GM18505 (cell line): Measurements from ENCODE around the gene MRTFB.
"Not testable (repeated sequence)": the region's sequence is repeated elsewhere in the genome, so short reads cannot be mapped to it uniquely, and the experiment has no call there.

Experiments used
- ATAC-seq: cut with Tn5 transposase; IDR thresholded peaks from one replicate; pipeline ENCODE4 v1.9.1; 2021; ENCODE audit not compliant: unreplicated experiment
- POLR2A ChIP-seq: IDR thresholded peaks from 4 replicates; pipeline ENCODE4 v1.6.1; 2011; ENCODE audit warnings: borderline replicate concordance; ENCODE audit not compliant: insufficient read depth, insufficient read length; ENCODE audit errors: extremely low read depth

The MRTFB gene

DNA sequence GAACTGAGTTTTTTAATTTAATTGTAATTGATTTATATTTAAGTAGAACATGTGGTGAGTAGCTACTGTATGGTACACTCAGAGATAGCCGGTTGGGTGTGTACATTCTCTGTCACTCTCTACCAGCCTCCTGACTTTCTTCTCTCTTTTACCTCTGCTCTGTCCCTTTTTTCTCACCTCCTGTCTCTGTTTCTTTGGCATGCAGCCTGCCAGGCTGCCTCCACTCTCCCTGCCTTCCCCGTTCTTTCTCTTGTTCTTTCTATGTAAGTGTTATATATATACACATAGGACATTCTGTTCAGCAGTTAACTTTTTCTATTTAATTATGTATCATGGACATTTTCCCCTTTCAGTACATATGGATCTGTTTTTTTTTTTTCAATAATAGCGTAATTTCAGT, 50.8 kb downstream of the MRTFB start:
- no peak for ATAC-seq
- TF ChIP-seq POLR2A: no peak

DNA sequence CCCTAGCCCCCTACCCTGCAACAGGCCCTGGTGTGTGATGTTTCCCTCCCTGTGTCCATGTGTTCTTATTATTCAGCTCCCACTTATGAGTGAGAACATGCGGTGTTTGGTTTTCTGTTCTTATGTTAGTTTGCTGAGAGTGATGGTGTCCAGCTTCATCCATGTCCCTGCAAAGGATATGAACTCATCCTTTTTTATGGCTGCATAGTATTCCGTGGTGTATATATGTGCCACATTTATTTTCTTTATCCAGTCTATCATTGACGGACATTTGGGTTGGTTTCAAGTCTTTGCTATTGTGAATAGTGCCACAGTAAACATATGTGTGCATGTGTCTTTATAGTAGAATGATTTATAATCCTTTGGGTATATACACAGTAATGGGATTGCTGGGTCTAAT, 51.3 kb downstream of the MRTFB start:
- not testable (repeated sequence) for ATAC-seq

- ATAC-seq: no peak
- no peak for TF ChIP-seq POLR2A
Observed at GRCh38 chr16:14125000-14125681, 54.0 kb downstream of the MRTFB start.

DNA sequence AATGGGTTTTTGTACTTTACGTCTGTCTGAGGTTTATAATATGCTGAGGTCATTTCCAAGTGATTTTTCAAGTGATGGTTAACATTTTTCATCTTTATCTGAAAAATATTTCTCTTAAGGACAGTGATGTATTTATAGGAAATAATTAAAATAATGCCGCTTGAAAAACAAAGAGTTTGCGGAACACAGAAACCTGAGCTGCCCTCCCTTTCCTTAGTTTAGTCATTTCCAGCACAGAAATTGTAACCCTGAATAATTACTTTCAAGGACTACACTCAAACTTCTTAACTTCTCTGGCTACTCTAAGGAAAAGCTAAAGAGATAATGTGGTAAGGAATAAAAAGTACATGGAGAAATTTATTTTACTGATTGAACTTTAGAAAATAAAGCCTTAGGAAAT, 54.6 kb downstream of the MRTFB start:
- no peak for TF ChIP-seq POLR2A
- ATAC-seq: no peak

DNA sequence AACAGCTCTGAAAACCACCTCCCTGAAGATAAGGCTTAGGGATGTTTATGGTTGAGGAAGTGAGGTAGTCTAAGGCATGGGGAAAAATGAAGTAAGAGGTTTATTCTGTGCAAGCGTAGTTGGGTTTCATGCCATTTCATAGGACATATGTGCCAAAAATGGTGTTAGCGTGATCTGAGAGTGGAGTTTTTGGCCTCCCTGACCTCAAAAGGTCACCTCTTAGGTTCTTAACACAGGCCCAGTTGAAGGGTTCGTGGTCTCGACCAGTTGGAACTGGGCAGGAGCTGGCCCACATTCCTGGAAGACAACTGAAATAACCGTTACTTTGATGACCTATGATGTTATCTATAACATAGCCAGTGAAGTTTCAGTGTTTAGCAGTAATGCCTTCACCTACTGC, 57.0 kb downstream of the MRTFB start:
- TF ChIP-seq POLR2A: no peak
- no peak for ATAC-seq

GRCh38 chr16:14129502-14129901, 58.4 kb downstream of the MRTFB start:
- TF ChIP-seq POLR2A: no peak
- ATAC-seq: no peak

GRCh38 chr16:14131774-14132695, 60.9 kb downstream of the MRTFB start:
- TF ChIP-seq POLR2A: no peak
- no peak for ATAC-seq

DNA sequence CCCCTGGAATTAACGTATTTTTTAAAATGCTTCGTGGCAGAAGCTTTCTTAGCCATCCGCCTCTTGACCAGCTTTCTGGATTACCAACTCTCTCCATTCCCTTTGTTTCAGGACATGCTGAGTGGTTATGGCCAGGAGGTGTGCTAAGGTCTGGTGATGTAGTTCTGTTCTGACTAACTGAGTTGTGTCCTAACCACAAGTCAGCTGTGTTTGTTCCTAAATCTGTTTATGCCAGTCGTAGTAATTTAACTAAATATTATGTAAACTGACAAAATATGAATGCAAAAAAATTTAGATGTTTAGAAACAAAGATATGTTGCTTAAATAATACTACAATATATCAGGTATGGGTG, 61.6 kb downstream of the MRTFB start:
- no peak for TF ChIP-seq POLR2A
- no peak for ATAC-seq

DNA sequence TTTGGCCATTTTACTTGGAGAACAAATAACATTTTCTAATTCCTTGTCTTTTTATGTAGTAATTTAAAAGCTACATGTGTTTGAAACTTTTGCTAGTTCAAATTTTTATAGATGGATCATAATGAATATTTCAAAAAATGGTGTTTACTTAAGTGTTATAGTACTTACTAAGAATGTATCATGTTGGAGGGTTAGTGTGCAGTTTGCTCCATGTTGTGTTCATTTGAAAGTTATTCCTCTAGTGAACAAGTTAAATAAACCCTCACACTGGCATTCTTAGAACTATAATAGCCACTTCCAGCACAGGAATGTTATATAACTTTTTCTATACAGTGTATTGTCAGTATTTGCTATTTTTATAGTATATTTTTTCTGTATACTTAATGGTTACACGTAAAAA, 62.8 kb downstream of the MRTFB start:
- ATAC-seq: no peak

GRCh38 chr16:14135704-14136103, 64.6 kb downstream of the MRTFB start:
- ATAC-seq: no peak
- TF ChIP-seq POLR2A: no peak

More for the DNA sequence above, 62.8 kb downstream of the MRTFB start:
- no peak for TF ChIP-seq POLR2A

DNA sequence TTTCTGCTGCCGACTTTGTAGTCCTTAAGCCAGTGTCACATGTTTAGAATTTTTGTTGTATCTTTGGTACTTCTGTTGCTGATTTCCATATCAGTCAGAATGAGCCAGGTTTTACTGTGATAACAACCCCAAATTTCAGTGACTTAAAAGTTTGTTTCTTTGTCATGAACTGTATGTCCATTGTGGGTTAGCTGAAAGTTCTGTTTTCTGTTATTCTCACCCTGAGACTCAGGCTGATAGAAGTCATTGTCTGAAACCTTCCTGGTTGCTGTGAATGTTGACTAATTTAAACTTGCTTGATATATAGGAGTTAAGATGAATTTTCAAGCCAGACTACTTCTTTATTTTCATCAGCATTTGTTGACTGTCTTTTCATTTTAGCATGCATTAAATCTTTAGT, 68.8 kb downstream of the MRTFB start:
- no peak for TF ChIP-seq POLR2A
- ATAC-seq: no peak

DNA sequence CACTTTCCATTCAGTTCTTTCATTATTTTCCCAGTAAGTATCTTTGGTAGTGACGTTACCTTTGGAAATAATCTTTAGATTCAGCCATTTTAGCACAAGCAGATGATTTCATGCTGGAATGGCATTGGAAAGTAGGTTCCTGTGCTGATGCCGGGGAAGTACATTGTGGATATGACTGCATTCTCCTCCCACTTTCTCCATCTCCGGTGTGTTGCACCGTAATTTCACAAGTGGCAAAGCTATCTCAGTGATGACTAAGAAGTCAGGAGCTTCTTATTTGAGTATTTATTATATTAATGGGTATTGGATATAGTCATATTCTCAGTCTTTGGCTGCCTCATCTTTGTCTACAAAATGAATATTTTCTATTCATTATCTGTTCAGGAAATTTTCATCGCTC, 69.8 kb downstream of the MRTFB start:
- ATAC-seq: no peak
- TF ChIP-seq POLR2A: no peak

- no peak for TF ChIP-seq POLR2A
- no peak for ATAC-seq
Observed at GRCh38 chr16:14146445-14146844, 75.3 kb downstream of the MRTFB start.

- no peak for ATAC-seq
- no peak for TF ChIP-seq POLR2A
Observed at GRCh38 chr16:14148016-14148415, 76.9 kb downstream of the MRTFB start.
